Measurements from ENCODE around the gene RRAGD.

DNA sequence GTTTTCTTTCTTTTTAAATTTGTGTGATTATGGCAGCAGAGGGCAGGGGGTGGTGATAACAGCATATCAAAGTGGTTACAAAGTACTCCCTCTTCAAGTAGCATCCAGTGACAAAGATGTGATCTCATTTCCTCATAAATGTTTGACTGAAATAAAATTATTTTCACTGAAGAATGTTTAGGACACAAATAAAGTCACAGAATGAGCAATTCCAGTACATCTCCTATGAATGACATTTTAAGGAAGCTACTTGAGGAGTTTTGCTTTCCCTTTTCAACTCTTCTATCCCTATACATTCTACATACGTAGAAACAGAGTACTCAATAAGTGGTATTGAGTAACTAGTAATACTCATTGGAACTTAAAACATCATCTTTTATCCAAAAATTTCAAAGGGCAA lies 83.1 kb downstream of the RRAGD start:
- TF ChIP-seq CTCF (IDR thresholded peaks at IDR 0.05) (no peak), POLR2A (IDR thresholded peaks at IDR 0.05) (no peak), POLR2AphosphoS5 (IDR thresholded peaks at IDR 0.05) (no peak), EP300 (IDR thresholded peaks at IDR 0.05) (no peak)

Measured in sigmoid colon (tissue), 4 donors.